8988T (cell line): ENCODE data around the gene LRMDA.

Experiments used
- DNase-seq: peaks from one replicate; pipeline ENCODE4 v3.0.0; 2011

The LRMDA gene

DNA sequence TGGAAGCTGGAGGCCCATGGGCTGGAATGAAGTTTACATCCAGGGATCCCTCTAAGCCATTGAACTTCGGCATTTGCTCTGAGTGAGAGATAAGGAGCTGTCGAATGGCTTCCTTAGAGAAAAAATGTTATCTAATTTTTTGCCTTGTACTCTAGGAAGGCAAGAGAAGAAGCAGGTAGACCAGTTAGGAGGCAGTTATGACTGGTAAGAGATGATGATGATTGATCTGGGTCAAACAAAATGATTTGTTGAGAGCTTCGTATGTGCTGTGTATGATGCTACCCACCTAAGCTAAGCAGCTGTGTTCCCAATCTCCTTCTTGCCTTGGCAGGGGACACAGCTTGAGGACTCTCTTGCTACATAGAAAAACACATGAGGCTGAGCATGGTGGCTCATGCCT is 370.2 kb downstream of the LRMDA start:
- DNase-seq: no peak

DNA sequence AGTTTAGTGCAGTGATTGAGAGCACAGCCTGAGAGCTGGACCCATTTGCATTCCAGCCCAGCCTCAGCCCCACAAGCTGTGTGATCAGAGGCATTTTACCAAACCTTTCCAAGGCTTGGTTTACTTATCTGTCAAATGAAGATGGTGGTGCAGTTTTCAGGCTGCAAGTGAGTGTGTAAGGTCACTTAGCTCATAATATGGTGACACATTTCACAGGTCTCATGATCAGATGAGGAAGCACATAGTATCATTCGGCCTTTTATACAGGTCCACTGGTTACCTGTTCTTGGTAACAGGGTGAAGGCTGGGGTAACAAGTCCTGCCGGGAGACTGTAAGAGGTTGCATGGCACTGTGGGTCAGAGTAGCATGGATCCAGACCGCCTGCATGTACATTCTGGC is 371.7 kb downstream of the LRMDA start:
- DNase-seq: no peak

DNA sequence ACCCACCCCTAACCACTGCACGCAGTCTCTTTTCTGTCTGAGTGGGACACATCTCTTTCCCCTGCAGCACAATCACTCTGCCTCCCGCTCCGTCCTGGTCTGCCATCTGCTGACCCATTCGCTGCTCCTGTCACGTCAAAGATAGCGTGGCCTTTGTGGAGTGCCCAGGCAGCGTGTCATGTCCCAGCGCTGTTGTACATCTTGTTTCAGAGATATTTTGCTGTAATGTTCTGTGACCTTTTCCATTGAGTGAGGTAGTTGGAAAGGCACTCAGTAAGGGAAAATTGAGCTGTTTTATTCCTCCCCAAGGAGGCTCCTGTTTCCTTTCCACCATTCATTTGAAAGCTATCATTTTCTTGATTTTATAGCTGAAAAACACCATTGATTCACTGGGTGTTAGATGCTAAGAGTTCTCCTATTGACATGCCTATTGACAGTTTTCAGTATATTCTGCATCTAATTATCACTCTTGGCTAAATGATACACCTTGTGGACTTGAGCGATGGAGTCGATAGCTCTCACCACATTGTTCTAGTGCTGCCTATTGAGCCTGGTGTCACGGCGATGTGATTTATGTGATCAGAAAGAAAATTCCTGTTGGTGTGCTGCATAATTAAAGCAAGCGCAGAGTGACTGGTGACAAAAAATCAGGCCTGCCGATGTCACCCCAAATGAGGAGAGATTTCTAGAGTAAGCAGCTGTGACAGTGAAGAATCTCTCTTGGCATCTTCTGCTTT is 372.6 kb downstream of the LRMDA start:
- DNase-seq: no peak

DNA sequence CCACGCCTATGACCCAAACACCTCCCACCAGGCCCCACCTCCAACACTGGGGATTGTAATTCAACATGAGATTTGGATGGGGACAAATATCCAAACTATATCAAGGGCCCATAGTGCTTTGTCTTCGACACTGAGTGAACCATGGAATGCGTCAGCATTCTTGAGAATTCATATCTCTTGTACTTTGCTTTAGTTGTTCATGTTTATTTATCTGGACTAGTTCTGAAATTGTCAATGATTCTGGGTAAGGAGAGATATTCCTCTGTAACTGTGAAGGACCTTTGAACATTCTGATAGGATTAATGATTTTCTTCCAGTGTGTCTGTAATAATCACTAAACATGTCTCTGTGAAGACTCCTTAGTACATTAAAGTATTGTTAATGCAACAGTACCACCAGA is 374.8 kb downstream of the LRMDA start:
- DNase-seq: no peak

DNA sequence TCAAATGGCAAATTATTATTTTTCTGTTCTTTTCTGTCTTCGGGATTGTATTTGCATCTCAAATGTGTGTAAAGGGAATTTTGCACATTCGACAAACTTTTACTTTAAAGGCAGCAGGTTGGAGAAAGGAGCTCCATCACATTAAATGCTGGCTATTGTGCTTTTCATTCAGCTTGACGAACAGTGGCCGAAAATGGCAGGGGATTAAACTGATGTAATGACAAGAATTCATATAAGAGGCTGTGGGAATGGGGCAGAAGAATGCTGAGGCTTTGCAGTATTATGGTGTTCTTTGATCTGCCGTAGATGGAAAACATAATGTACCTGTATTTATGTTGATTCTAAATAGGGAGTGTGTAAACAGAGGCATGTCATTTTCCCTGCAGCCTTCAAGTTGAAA is 376.0 kb downstream of the LRMDA start:
- no peak for DNase-seq

DNA sequence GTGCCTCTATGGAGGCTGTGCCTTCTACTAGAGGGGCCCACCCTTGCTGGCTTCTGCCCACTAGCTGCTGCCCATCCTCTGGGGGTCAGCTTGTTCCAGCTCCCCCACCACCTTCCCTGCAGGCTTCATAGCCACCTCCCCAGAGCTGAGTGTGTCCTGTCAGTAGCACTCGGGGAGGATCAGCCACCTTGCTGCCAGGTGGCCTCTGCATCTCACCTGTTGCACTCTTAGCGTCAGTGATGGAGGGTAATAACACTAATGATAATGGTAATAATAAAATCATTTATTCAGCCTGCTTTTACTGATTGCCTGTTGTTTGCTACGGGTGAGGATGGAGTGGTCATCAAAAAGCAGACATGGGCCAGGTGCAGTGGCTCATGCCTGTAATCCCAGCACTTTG is 377.6 kb downstream of the LRMDA start:
- no peak for DNase-seq

DNA sequence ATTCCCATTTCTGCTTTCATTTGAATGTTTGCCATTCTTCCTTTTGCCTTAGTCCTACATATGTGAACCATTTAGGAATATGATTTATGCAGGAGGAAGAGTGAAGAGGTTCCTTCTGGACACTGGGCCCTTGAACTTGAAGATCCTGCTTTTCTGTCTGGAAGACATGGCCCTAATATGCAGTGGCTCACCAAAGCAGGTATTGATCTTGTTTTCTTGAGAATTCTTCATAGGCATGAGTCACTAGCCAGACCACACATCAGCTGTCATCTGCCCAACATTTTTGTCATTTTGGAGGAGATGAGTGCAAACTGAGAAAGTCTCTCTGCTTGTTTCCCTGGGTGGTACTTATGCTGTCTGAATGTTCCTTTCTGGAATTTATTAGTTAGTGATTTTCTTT is 382.6 kb downstream of the LRMDA start:
- no peak for DNase-seq

DNA sequence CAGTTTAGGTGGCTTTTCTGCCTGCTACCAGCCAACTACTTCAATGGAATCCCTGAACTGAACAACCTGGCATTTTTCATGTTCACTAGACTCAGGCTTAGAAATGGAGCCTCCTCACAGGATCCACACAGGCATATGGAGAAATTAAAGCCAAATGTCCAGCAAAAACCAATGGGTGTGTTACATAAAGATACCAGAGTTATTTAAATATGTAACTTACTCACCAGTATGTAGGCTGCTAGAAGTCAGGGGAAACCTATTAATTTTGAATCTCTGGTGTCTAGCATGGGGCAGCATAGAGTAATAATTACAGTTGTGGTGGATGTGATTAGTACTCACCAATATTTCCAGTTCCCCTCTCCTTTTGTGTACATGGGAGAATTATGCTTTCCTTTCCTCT is 383.6 kb downstream of the LRMDA start:
- no peak for DNase-seq

DNA sequence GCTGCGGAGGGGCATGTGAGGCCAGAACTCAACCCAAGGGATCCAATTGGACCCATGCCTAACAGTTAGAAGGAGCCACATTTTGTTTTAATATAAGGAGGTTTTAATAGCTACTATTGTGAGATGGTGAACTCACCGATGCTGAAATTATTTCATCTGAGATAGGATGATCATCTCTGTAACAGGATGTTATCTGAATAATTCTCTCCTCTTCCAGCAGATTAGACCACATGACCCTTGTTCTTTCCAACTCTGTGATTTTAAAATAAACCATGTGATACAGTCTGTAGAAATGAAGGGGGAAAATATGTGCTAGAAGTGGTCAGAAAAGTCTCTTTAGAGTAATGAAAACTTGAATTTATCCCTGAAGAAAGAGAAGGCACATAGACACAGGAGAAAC is 385.8 kb downstream of the LRMDA start:
- DNase-seq: no peak

DNA sequence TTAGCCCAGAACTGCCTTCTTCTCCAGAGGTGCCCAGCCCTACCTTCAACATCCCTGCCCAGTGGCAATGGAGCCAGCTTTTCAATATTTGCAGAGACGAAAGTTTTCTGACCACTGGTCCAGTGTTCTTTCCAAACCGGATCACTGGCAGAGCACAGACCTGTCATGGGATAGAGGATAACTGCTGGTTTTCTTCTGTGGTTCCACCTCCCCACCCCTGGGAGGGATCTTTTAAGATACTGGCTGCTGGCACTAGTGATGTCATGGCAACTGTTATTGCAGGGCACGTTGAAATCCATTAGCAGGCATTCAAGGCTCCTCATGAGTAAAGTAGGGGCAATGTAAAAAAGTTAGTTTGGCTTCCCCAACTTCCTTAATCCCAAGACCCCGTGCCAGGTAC is 387.1 kb downstream of the LRMDA start:
- no peak for DNase-seq

DNA sequence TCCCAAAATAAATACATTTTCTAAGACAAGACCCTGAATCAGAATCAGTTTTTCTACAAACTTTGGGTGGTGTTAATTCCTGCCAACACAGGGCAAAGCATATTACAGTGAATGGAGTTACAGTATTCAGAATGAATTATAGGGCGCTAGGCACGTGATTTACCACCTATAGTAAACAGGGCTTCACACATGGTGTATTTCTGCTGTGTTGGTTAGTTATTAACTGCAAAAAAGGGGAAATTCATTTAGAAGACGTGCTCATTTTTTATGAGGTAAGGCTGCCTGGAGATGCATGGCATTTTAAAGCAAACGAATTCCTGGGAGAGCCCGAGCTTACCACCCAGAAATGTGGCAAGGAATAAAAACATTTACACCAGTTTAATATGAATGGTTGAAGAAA is 393.8 kb downstream of the LRMDA start:
- DNase-seq: no peak

DNA sequence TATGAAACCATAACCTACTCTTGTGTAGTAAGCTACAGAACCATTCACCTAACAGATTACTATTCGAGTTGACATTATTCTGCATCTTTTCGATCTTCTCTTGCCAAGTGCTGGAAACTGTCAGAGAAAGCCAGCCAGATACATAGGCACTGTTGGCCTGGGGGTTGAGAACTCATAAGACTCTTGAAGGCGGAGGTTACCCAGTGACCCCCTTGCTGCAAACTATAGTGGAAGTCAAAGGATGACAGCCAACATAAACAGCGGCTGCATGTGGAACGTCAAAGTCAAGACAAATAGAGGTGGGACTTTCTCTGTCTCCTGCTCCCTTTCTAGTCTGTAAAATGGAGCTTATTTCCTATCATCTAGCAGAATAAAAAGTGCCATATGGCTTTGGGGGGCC is 394.2 kb downstream of the LRMDA start:
- DNase-seq: no peak

DNA sequence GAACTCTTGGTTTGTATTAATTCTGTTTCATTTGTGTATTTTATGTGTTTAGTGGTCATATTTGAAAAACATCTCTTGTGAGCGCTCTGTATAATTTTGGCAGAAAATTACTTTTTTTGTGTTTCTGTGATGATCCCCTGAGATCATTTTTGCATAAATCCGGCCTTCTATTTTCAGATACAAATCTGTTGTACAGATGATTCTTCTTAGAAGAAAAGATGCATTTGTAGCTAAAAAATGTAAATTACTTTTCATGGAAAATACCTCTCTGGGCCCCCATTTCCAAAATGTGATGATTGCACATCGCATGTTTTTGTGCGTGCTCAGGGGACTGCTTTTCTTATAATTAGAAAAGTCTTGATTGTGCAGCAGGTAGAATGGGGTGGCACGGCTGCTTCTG is 395.4 kb downstream of the LRMDA start:
- no peak for DNase-seq

DNA sequence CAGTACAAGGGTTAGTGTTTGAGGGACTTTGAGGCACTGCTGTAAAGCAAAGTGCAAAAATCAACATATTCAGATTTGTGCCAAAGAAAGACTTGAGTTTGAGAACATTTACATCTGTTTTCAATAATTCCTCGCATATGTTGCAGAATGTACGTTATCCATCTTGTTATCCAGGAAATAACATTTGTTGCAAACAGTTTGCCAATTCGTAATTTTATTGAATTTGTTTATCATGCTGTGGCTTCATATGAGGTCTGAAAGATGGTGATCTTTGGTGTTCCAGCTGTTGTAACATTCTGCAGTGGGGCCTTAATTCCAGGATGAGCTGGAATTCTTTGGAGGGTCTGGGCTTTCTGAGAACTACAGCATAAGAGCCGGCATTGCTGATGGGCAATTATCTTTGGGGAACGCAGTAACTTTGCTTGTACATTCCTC is 396.2 kb downstream of the LRMDA start:
- DNase-seq: no peak

DNA sequence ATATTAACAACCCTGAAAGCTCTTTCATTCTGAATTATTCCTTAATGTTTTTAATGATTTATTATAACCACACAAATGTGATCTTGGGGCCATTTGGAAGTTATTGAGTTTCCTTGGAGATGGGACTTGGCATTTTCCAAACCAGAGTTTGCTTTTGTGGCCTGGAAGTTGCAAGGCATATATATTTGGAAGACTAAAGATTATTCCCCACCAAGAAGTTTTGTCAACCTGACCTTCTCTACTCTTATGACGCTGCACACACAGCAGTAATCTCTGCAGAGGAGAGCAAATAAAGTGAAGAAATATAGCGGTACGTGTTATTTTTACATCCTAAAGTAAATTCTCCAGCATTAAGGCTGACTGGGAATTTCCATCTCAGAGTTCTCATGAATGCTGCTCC is 397.0 kb downstream of the LRMDA start:
- no peak for DNase-seq

DNA sequence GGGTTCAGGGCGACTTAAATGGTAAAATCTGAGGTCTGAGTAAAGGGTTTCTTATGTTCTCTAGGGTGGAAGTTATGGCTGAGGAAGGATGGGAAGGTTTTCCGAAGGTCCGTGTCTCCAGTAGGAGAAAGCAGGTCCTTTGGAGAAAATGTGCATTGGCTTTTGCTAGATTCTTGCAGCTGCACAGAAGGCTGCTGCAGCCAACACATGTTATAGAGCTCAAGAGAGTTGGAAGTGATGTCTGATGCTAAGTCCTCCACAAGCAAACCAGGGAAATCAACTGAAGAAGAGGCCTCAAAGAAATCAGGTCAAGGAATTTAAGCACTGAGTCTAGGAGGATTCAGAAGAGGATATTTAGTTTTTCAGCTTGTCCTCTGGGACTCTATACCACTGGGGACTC is 404.6 kb downstream of the LRMDA start:
- no peak for DNase-seq

DNA sequence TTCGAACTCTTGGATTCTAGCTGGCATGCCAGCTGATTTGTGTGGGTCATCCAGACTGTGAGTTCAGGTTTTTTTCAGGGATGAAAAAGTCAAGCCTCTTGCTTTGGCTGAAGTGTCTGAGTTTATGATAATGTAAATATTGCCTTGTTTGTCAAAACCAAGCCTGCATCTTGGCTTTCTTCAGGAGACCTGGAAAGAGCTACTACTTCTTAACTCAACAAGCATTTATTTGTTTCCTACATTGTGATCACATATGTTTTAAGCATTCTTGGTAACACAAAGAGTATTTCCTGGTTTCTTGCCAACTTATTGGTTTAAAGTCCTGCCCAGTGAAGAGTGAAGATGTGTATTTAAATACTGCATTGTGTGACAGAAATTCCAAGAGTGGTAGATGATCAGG is 407.1 kb downstream of the LRMDA start:
- DNase-seq: no peak

DNA sequence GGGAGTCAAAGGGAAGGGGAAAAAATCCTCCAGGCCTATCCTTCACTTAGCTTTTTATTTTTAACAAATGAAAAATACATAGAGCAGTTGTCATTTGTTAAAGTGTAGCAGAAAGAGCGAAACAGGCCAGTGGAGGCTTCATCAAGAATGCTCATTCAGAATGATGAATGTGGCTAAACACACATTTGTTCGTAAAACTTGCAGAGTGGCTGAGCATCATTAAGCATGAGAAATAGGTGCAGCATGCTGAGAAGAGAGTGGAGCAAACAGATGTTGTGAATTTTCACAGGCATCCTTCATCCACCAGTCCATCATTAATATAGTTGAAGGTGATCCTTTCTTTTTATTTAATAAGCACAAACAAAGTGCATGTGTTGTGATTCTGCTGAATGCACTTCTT is 407.6 kb downstream of the LRMDA start:
- DNase-seq: no peak

DNA sequence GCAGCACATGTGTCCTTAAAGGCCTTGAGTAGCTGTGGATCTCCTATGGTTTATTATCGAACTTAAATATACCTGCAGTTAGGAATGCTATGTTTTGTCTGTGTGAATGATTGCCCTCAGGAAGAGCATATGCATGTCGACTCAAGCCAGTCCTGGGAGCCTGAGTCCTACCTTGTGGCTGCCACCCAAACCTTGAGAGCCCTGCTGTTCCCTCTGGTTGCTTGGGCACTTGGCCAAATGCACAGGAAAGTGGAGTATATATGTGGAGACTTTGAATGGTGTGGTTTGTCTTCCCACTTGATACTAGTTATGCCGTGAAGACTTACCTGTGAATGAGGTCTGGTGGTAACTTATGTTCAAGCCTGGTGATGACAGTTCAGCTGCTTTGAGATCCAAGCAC is 409.8 kb downstream of the LRMDA start:
- DNase-seq: no peak

DNA sequence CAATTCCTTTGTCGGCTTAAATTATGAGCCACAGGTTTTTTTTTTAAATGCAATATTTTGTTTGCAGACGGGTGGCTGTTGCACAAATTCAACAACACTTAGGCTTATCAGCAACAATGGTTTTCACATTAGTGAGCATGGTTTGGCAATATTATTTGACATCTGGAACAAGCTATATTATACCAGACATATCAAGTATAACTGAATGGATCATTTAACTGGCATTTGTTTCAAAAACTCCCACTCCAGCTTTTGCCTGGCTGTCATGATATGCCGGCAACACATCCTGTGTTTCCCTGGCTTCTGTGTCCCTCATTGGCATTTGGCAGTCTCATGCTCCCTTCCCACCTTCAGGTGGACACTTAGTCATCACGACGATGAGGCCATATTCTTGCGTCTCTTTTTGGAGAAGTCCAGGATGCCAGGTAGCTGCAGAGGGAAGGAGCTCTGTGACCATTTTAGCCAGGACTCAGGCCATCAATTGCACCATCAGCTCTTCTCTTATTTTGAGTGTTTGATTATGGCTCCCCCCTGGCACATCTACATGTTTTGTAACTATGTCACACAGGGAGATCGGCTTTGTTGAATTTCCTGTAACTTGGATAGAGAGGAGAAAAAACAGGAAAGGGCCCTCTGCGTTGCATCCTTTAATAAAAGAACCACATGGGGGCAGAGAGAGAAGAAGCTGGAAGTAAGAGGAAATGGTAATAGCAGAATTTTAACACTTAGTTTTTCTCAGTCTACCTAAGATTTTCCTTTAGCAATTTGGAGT is 413.9 kb downstream of the LRMDA start:
- no peak for DNase-seq

DNA sequence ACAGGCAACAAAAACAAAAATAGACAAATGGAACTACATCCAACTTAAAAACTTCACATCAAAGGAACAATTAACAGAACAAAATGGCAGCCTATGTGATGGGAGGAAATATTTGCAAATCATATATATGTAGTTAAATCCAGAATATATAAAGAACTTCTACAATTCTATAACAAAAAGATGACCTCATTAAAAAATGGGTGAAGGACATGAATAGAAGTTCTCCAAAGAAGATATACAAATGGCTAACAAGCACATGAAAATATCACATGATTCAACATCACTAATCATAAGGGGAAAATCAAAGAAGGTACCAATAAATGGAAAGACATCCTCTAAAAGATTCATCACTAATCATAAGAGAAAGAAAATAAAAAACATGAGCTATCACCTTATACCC is 416.1 kb downstream of the LRMDA start:
- no peak for DNase-seq

DNA sequence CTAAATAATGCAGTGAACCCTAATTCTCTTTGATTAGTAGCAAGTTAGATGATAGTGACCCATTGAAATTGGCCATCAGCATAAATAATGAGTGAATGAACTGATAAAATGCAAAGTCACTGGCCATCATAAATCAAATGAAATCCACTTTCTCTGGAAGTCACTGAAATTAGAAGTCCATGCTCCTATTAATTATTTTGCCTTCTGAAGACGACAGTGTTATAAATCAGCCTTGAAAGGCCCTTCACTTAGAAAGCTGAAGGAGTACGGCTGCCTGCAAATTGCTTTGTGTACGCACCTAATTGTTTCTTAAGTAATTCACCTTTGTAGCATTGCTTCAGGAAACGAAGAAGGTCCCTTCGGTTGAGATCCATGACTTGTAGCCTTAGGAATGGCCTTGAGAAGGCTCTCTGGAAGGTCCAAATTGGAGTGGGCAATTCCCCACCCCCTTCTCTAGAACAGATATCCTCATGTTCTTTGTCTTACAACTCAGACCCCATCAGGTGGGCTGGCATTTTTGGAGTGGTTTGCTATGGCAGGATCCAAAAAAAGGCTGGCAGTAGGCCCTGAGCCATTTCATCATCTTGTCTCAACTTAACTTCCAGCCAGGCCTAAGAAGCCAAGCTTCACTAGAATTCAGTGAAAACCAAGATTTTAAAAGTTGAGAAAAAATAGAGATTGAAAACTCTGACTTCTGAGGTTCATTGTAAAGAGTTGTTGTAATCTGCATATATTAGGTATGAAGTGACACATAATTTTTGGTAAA is 420.3 kb downstream of the LRMDA start:
- DNase-seq: no peak

DNA sequence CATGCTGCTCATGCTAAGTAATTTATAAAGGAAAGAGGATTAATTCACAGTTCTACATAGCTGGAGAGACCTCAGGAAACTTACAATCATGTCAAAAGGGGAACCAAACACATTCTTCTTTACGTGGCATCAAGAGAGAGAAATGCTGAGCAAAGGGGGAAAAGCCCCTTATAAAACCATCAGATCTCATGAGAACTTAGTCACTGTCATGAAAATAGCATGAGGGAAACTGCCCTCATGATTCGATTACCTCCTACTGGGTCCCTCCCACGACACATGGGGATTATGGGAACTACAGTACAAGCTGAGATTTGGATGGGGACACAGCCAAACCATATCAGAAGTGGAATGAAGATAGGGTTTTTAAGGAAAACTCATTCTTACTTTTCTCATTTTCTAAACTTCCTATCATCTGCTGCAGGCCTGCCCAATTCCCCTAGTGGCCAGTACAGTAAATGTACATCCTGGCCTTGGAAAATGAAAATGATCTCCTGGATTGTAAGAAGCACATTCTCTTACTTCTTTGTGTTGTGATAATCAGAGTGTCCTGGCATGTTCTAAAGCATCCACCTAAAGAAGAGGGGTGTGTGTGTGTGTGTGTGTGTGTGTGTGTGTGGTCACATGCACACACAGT is 421.5 kb downstream of the LRMDA start:
- DNase-seq: no peak
